Gastroesophageal sphincter (tissue), 3 donors: ENCODE results near the gene PDE2A.

Experiments used
- EP300 ChIP-seq: sonication (generic); formaldehyde crosslinking; IDR thresholded peaks from one replicate; pipeline ENCODE4 v1.6.1; 2017; ENCODE audit warnings: antibody characterized with exemption, mild to moderate bottlenecking
- POLR2A ChIP-seq, 2 donors: fragments of 450-650 bp; IDR thresholded peaks; one replicate each; pipeline ENCODE4 v1.6.1; 2017; ENCODE audit warnings: antibody characterized with exemption in 2 of 2, mild to moderate bottlenecking in 2 of 2, moderate library complexity in 1 of 2
- TF ChIP-seq, protein P1 (sequence below), 4 experiments: fragments of 200-600 bp in 2 of 4; fragments of 450-650 bp in 2 of 4; sonication (generic) in 1 of 4; IDR thresholded peaks; one replicate each; pipeline ENCODE4 v1.5.1; 2017 to 2019; ENCODE audit warnings: antibody characterized with exemption in 4 of 4, mild to moderate bottlenecking in 2 of 4, moderate library complexity in 2 of 4

DNA sequence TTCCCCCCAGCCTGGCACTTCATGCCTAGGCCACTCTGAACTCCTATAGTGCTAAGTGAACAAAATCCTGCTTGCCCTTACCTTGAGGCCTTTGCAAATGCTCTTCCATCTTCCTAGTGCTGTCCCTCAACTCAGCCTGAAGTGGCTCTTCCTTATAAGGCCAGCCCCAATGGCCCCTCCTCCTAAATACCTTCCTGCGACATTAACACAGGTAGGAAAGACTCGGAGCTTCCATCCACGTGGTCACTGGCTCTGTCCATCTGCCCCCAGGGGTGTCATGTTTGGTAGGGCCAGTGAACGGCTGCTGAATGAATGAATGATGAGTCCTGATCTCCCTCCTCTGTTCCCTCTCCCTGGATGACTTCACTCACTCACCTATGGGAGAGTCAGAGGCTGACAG, 4.2 kb downstream of the PDE2A start:
- TF ChIP-seq, protein P1, sequence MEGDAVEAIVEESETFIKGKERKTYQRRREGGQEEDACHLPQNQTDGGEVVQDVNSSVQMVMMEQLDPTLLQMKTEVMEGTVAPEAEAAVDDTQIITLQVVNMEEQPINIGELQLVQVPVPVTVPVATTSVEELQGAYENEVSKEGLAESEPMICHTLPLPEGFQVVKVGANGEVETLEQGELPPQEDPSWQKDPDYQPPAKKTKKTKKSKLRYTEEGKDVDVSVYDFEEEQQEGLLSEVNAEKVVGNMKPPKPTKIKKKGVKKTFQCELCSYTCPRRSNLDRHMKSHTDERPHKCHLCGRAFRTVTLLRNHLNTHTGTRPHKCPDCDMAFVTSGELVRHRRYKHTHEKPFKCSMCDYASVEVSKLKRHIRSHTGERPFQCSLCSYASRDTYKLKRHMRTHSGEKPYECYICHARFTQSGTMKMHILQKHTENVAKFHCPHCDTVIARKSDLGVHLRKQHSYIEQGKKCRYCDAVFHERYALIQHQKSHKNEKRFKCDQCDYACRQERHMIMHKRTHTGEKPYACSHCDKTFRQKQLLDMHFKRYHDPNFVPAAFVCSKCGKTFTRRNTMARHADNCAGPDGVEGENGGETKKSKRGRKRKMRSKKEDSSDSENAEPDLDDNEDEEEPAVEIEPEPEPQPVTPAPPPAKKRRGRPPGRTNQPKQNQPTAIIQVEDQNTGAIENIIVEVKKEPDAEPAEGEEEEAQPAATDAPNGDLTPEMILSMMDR (IDR thresholded peaks at IDR 0.05) = no peak
- TF ChIP-seq POLR2A (IDR thresholded peaks at IDR 0.05) = no peak
- TF ChIP-seq EP300 = no peak
